SK-MEL-5 (cell line): ENCODE data around the gene KLHL17. TPM values are rescaled to one million over a fixed set of nuclear protein-coding genes. Genes with fewer than 3 reads are reported as not detected.

Experiments
- DNase-seq: peaks from one replicate; pipeline ENCODE4 v3.0.0-alpha.2; 2016; ENCODE audit warnings: low read depth, low spot score
- in situ Hi-C: cut with HindIII; loops from 2 replicates; pipeline ENCODE4 v1.10.0; 2016; ENCODE audit warnings: low sequenced_read_pairs, high pct_unique_total_duplicates, low pct_unique_long_range_greater_than_20kb
- total RNA-seq: library from RNA; depleted of rRNA; stranded (reverse); fragments of >200 nt; shearing (Covaris generic); gene quantifications from 2 replicates; pipeline ENCODE4 v1.2.3, GENCODE V29; 2014

Gene KLHL17
- total RNA-seq, 1 experiment from 2014 or later = 5.3 TPM

GRCh38 chr1:961132-961669, 817 bp downstream of the KLHL17 start:
- DNase-seq = no peak
- in situ Hi-C loops = no loop called here

DNA sequence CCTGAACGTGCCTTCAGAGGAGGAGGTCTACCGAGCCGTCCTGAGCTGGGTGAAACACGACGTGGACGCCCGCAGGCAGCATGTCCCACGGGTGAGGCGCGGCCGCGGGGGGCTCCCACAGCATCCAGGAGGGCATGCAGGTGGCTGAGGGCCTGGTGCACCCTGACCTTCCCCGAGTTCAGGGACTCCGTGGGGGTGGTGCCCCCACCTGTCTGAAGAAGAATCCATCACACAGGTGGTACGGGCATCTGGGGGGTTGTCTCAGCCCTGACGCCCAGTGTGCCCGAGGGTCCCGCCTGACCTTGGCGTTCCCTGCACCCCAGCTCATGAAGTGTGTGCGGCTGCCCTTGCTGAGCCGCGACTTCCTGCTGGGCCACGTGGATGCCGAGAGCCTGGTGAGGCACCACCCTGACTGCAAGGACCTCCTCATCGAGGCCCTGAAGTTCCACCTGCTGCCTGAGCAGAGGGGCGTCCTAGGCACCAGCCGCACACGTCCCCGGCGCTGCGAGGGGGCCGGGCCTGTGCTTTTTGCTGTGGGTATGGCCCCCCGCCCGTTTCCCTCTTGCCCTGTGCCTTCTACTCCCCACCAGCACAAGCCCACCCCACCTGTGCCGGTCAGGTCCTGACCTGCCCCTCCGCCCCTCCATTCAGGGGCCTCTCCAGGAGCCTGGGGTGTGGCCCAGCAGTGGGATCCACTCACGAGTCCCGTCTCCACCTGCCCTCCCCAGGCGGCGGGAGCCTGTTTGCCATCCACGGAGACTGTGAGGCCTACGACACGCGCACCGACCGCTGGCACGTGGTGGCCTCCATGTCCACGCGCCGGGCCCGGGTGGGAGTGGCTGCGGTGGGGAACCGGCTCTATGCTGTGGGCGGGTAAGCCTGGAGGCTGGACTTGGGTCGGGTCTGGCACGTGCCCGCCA, 2.3 kb downstream of the KLHL17 start:
- DNase-seq = no peak
- in situ Hi-C loops = no loop called here

DNA sequence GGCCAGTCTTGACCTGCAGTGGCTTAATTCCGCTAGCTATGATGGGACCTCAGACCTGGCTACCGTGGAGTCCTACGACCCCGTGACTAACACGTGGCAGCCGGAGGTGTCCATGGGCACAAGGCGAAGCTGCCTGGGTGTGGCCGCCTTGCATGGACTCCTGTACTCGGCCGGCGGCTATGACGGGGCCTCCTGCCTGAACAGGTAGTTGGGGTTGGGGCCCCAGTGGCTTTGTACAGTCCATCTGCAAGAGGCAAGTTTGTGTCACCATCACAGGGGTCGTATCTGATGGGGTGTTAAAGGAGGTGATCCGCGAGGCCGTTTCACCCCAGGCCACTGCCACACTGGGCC, 2.9 kb downstream of the KLHL17 start:
- in situ Hi-C loops = no loop called here

GRCh38 chr1:963746-964525, 3.6 kb downstream of the KLHL17 start:
- in situ Hi-C loops = no loop called here
- DNase-seq = no peak

More for the DNA sequence above, 2.9 kb downstream of the KLHL17 start:
- DNase-seq = no peak

DNA sequence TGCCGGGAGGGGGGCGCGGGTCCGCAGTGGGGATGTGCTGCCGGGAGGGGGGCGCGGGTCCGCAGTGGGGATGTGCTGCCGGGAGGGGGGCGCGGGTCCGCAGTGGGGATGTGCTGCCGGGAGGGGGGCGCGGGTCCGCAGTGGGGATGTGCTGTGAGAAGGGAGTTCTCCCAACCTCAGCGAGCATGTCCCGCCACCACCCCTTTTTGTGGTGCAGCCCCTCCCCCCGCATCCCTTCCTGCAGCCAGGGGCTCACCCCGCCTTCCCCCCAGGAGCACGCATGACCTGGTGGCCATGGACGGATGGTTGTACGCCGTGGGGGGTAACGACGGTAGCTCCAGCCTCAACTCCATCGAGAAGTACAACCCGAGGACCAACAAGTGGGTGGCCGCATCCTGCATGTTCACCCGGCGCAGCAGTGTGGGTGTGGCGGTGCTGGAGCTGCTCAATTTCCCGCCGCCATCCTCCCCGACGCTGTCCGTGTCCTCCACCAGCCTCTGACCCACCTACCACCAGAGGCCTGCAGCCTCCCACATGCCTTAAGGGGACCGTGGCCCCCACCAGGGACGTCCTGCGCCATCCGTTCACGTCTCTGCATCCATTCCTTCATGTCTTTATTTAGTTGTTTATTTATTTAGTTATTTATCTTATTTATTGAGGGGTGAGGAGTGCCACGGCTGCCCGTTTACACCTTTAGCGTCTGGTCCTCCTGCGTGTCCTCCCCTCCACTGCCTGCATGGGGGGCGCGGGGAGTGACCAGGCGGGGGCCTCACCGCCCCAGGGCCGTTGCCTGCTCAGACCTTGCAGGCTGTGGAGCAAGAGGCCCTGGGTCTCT, 4.5 kb downstream of the KLHL17 start:
- no peak for DNase-seq
- in situ Hi-C loops = no loop called here

- DNase-seq = no peak
- in situ Hi-C loops = no loop called here
These were observed 5.2 kb downstream of the KLHL17 start for GRCh38 chr1:965526-966134.

GRCh38 chr1:966135-966703, 5.8 kb downstream of the KLHL17 start, which contains the start of gene PLEKHN1:
PLEKHN1 (plus strand) TSS chr1:966482; CDS start chr1:966532, 50 bp downstream.
- in situ Hi-C loops = no loop called here
- DNase-seq = peak; percentile 21

DNA sequence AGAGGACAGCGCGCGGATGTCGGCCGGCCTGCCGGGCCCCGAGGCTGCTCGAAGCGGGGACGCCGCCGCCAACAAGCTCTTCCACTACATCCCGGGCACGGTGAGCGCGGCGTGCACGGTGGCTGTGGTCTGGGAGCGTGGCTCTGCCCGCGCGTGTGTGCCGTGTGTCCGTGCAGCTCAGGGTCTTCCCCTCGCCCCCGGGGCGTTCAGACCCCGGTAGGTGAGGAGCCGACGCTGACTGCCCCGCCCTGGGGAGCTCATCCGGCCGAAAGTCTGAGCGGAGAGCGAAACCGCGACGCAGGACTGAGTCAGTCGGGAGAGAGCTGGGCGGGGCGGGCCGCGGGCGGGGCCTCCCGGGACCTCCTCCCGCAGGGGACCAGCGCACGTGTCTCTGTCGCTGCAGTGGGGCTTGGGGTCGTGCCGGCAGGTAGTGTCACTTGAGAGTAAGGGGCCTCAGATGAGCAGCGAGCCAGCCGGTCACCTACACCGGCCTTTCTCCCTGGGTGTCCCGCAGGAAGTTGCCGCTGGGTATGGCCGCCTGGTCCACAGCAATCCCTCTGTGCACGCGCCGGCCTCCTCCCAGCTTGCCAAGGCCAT, 6.4 kb downstream of the KLHL17 start:
- in situ Hi-C loops = no loop called here
- peak; percentile 49 for DNase-seq

GRCh38 chr1:967466-968343, 7.3 kb downstream of the KLHL17 start:
- in situ Hi-C loops = no loop called here
- no peak for DNase-seq

GRCh38 chr1:969260-969855, 9.0 kb downstream of the KLHL17 start:
- no peak for DNase-seq
- in situ Hi-C loops = no loop called here

DNA sequence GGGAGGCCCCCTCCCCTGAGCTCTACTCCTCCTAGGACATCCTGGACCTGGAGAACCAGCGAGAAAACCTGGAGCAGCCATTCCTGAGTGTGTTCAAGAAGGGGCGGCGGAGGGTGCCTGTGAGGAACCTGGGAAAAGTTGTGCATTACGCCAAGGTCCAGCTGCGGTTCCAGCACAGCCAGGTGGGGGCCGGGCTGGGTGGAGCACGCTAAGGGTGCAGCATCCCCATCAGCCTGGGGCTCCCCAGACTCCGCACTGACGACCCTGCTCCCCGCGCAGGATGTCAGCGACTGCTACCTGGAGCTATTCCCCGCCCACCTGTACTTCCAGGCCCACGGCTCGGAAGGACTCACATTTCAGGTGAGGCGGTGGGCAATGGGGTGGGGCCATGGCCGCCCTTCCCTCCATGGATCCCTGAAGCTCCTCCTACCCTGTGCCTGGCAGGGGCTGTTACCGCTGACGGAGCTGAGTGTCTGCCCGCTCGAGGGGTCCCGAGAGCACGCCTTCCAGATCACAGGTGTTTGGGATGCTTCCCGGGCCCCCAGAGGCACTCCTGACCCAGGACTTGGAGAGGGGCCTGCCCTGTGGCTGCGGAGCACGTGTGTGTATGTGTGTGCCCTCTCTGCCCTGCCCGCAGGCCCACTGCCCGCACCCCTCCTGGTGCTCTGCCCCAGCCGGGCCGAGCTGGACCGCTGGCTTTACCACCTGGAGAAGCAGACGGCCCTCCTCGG, 10.0 kb downstream of the KLHL17 start:
- DNase-seq = no peak
- in situ Hi-C loops = no loop called here

DNA sequence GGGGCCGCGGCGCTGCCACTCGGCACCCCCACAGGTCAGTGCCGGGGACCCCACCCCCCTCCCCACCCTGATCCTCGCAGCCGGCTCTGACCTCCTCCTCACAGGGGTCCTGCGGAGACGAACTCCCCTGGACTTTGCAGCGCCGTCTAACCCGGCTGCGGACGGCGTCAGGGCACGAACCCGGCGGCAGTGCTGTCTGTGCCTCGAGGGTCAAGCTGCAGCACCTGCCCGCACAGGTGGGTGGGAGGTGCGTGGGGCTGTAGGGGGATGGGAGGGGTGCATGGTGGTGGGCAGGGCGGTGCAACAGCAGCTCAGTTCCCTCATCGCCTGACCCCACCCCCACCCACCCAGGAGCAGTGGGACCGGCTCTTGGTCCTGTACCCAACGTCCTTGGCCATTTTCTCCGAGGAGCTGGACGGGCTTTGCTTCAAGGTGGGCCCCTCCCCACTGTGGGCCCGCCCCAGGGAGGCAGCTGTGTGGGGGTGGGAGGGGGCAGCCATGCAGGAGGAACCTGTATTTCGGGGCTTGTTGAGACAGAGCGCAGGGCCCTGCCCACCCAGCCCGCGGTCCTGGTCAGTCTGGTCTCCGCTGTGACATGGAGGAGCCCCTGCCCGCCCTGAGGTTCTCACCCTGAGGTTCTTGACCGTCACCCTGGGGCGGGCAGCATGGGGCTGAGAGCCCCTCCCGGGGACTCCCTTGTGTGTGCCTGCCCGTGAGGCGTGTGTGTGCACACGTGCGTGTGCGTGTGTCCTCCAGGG, 10.8 kb downstream of the KLHL17 start:
- no peak for DNase-seq
- in situ Hi-C loops = no loop called here

- in situ Hi-C loops = no loop called here
- no peak for DNase-seq
These were observed 11.5 kb downstream of the KLHL17 start for GRCh38 chr1:971751-972506.
